ENCODE data around the gene UCN2. TPM values are rescaled to one million over a fixed set of nuclear protein-coding genes. Genes with fewer than 3 reads are reported as not detected.

UCN2 gene
- total and polyA plus RNA-seq, 8 donors = 0.19 TPM; not detected in 7

DNA sequence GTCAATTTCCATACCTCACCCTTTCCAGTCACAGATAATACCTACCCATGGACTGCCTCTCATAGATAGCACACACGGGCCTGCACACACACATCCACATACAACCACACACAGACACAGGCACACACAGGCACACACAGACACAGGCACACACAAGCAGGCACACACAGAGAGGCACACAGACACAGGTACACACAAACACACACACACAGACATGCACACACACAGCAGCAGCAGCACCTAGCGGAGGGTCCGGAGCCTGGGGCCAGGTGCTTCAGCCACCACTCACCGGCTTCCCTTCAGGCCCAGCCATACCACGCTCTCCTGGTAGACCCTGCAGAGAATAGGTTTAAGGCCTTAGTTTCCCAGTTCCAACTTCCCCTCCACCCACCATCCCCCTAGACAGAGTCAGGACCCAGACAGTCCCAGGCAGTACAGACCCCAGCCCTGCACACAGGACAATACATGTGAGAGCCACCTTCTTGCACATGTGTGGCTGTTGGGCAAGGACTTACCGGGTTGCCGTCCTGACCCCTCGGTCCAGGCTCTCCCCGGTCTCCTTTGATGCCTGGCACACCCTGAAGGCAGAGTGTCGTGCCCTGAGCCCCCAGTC, 10.5 kb upstream of the UCN2 start:
- H3K27ac ChIP-seq = no peak overlapping the region
- H3K36me3 ChIP-seq = no peaks in the 10 kb centered on the region
- intact Hi-C loops (cut with DNase I) = no loop called here
- WGBS, 2 donors = 85 to 91% methylated on average over 10 of the region's 10 CpGs
- H3K27me3 ChIP-seq = no peaks in the 10 kb centered on the region
- no peaks in the 10 kb centered on the region for H3K4me1 ChIP-seq
- no peak for TF ChIP-seq CTCF (IDR thresholded peaks at IDR 0.05)
- H3K9me3 ChIP-seq = no peaks in the 10 kb centered on the region
- DNase-seq = no peak
- no peak for FAIRE-seq
- no peak for ATAC-seq
- no peak overlapping the region for H3K4me3 ChIP-seq

DNA sequence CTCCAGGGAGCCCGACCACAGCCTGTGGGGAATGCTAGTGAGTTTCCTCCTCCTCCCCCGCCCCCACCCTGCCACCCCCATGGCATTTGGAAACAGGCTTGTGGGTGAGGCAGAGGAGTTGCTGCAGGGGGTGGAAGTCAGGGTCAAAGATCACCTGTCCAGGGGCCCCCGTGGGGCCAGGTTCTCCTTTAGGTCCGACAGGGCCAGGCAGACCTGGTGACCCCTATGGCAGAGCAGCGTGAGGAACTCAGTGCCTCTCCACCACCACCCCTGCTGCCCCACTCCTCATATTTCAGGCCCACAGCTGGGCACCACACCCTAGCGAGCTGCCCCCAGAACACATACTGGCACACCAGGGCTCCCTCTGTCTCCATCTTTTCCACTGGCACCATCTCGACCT, 8.9 kb upstream of the UCN2 start:
- DNase-seq = no peak
- Histone ChIP-seq H3K36me3 (no peaks in the 10 kb centered on the region), H3K4me1 (no peaks in the 10 kb centered on the region), H3K27me3 (no peaks in the 10 kb centered on the region), H3K9me3 (no peaks in the 10 kb centered on the region), H3K4me3 (no peak overlapping the region), H3K27ac (no peak overlapping the region)
- TF ChIP-seq CTCF (IDR thresholded peaks at IDR 0.05) = no peak
- FAIRE-seq = no peak
- ATAC-seq = no peak
- WGBS, 2 donors = 75 to 84% methylated on average over 7 of the region's 7 CpGs
- intact Hi-C loops (cut with DNase I) = no loop called here

- FAIRE-seq (no peak), DNase-seq (no peak), ATAC-seq (no peak)
- no peaks in the 10 kb centered on the region for H3K4me1 ChIP-seq
- no peak for TF ChIP-seq CTCF (IDR thresholded peaks at IDR 0.05)
- intact Hi-C loops (cut with DNase I) = no loop called here
- H3K36me3 ChIP-seq = no peaks in the 10 kb centered on the region
- 67 to 81% methylated on average over 12 of the region's 12 CpGs for WGBS, 2 donors
- no peak overlapping the region for H3K4me3 ChIP-seq
- H3K9me3 ChIP-seq = no peaks in the 10 kb centered on the region
- H3K27ac ChIP-seq = no peak overlapping the region
- no peaks in the 10 kb centered on the region for H3K27me3 ChIP-seq
These were observed 8.4 kb upstream of the UCN2 start for GRCh38 chr3:48571938-48572337.

DNA sequence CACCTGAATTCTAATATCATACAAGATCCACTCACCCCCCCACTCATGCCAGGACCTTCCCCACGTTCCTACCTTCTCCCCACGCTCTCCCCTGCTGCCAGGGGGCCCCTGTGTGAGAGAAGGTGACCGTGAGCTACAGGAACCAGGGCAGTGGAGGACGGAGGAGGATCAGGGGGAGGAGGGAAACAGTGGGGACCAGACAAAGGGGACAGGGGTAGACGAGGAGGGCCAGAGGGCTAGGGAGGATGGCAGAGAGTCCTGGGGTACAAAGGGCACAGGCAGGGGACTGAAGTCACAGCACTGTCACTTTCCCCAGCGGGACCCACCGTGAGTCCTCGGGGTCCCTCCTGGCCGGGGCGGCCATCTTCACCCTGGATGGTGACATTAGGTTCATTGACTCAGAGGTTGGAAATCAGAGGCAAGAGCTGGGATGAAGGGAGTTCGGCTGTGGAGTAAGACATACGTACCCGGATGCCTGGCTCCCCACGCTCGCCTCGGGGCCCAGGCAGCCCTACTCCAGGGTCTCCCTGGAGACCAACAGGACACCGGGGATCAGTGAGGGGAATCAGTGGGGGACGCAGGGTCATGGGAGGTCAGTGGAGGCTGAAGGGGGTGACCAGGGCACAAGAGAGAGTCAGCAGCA, 6.3 kb upstream of the UCN2 start:
- H3K36me3 ChIP-seq = no peaks in the 10 kb centered on the region
- no peak overlapping the region for H3K4me3 ChIP-seq
- intact Hi-C loops (cut with DNase I) = no loop called here
- H3K27ac ChIP-seq = no peak overlapping the region
- H3K27me3 ChIP-seq = no peaks in the 10 kb centered on the region
- no peak for DNase-seq
- TF ChIP-seq CTCF (IDR thresholded peaks at IDR 0.05) = no peak
- FAIRE-seq = no peak
- 80 to 86% methylated on average over 18 of the region's 18 CpGs for WGBS, 2 donors
- no peak for ATAC-seq
- no peaks in the 10 kb centered on the region for H3K4me1 ChIP-seq
- H3K9me3 ChIP-seq = no peaks in the 10 kb centered on the region

DNA sequence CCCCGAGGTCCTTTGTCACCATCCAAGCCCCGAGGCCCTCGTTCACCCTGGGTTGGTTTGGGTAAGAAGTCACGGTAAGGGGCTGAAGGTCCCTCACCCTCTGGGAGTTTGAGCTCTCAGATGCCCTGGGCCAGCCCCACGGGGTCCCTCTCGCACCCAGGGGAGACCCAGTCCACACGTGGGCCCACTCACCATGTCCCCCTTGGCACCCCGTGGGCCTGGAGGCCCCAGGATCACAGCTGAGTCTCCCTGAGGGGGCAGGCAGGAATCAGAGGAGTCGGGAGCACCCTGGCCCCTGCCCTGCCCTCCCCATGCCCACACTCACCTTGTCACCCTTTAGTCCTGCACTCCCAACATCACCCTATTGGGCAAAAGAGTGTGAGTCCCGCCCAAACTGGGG, 5.8 kb upstream of the UCN2 start:
- DNase-seq = no peak
- Histone ChIP-seq H3K27me3 (no peaks in the 10 kb centered on the region), H3K36me3 (no peaks in the 10 kb centered on the region), H3K9me3 (no peaks in the 10 kb centered on the region), H3K27ac (no peak overlapping the region), H3K4me3 (no peak overlapping the region), H3K4me1 (no peaks in the 10 kb centered on the region)
- 74 to 84% methylated on average over 10 of the region's 10 CpGs for WGBS, 2 donors
- intact Hi-C loops (cut with DNase I) = no loop called here
- no peak for ATAC-seq
- no peak for FAIRE-seq
- no peak for TF ChIP-seq CTCF (IDR thresholded peaks at IDR 0.05)
